ENCODE results near the gene PLPP3. TPM values are rescaled to one million over a fixed set of nuclear protein-coding genes. Genes with fewer than 3 reads are reported as not detected.

Gene PLPP3
- total RNA-seq, 1 experiment from 2014 or later, result 26.7 TPM

DNA sequence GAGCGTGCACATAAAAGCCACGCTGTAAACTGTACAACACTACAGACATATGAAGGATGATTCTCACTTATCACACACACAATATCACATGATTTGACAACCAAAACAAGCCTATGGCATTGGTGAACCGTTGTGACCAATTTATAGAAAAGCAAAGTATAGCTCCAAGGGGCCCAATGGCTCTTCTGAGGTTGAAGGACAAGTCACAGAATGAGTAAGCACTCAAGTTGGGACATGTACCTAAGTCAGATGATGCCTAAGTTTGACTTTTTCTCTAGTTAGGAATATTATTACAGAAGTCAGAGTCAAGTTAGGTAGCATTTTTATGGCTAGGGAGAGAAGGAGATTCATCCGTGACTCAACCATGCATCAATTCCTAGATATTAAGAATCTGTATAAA lies 45.7 kb downstream of the PLPP3 start:
- no peaks in the 10 kb centered on the region for H3K27me3 Mint-ChIP-seq (ENCODE audit: low read depth)
- Histone ChIP-seq H3K79me1 (ENCODE audit: insufficient read depth, low read depth, low read length, poor library complexity, severe bottlenecking) (peaks cover 3% of the 10 kb centered on the region), H3T11ph (ENCODE audit: low read length) (no peak overlapping the region), H4K91ac (ENCODE audit: insufficient read length, low read depth, low read length) (no peak overlapping the region), H2AFZ (ENCODE audit: low read length) (no peak overlapping the region), H3K4me2 (ENCODE audit: insufficient read depth, insufficient read length, low read length) (no peak overlapping the region), H3K23ac (ENCODE audit: insufficient read length, low read depth, low read length) (no peak overlapping the region), H2BK120ac (ENCODE audit: low read depth, low read length, poor library complexity, severe bottlenecking) (no peak overlapping the region), H3K9me3 (ENCODE audit: control insufficient read depth, low read depth, low read length) (no peaks in the 10 kb centered on the region), H3K4me1 (ENCODE audit: insufficient read depth, low read length) (peaks cover 52% of the 10 kb centered on the region), H4K8ac (replicated peaks; ENCODE audit: insufficient read length, low read depth, low read length) (no peak overlapping the region), H3K27ac (ENCODE audit: insufficient read length, low read depth, low read length) (no peak overlapping the region), H3K56ac (ENCODE audit: insufficient read length, low read depth, low read length) (no peak overlapping the region), H4K5ac (ENCODE audit: insufficient read length, low read depth, low read length) (no peak overlapping the region), H2AK5ac (ENCODE audit: insufficient read length, low read length) (no peak overlapping the region), H3K14ac (ENCODE audit: insufficient read depth, low read length) (no peak overlapping the region), H3K79me2 (ENCODE audit: insufficient read depth, low read length) (peaks cover 18% of the 10 kb centered on the region; the same call in 1 of the 2 replicates), H3K4ac (ENCODE audit: low read depth, low read length) (no peak overlapping the region), H2BK12ac (ENCODE audit: insufficient read length, low read depth, low read length) (no peak overlapping the region), H3K18ac (ENCODE audit: insufficient read length, low read depth, low read length) (no peak overlapping the region), H3K9ac (ENCODE audit: extremely low read depth, insufficient read length, low read length) (no peak overlapping the region), H4K20me1 (ENCODE audit: control insufficient read depth, insufficient read depth, insufficient read length) (no peaks in the 10 kb centered on the region), H3K23me2 (ENCODE audit: insufficient read length, low read depth, low read length, poor library complexity, severe bottlenecking) (no peaks in the 10 kb centered on the region), H2BK15ac (ENCODE audit: low read depth, low read length) (no peak overlapping the region), H2BK20ac (ENCODE audit: low read depth, low read length, poor library complexity, severe bottlenecking) (no peak overlapping the region), H3K27me3 (ENCODE audit: insufficient read depth, low read length) (no peaks in the 10 kb centered on the region), H2BK5ac (ENCODE audit: insufficient read length, low read length) (no peak overlapping the region)
- no peak overlapping the region for H3K4me3 Mint-ChIP-seq
- H3K36me3 Mint-ChIP-seq (ENCODE audit: insufficient read depth in 1 of 3, low read depth in 3 of 3), result peaks cover 17 to 38% (median 29%) of the 10 kb centered on the region in 3 experiments; a peak in 6 of 7 replicates
- no peak for DNase-seq
- TF ChIP-seq, protein P1, sequence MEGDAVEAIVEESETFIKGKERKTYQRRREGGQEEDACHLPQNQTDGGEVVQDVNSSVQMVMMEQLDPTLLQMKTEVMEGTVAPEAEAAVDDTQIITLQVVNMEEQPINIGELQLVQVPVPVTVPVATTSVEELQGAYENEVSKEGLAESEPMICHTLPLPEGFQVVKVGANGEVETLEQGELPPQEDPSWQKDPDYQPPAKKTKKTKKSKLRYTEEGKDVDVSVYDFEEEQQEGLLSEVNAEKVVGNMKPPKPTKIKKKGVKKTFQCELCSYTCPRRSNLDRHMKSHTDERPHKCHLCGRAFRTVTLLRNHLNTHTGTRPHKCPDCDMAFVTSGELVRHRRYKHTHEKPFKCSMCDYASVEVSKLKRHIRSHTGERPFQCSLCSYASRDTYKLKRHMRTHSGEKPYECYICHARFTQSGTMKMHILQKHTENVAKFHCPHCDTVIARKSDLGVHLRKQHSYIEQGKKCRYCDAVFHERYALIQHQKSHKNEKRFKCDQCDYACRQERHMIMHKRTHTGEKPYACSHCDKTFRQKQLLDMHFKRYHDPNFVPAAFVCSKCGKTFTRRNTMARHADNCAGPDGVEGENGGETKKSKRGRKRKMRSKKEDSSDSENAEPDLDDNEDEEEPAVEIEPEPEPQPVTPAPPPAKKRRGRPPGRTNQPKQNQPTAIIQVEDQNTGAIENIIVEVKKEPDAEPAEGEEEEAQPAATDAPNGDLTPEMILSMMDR (conservative IDR thresholded peaks at IDR 0.05), result no peak
- peaks cover 18 to 64% of the 10 kb centered on the region in 2 experiments for H3K4me1 Mint-ChIP-seq
- H3K9me3 Mint-ChIP-seq, result no peaks in the 10 kb centered on the region
- WGBS (ENCODE audit: extremely low coverage, insufficient read length, low lambda C conversion rate), result no CpG with 5 or more reads among the region's 4 CpGs
- H3K27ac Mint-ChIP-seq, result peak overlapping the region in 1 of 3 experiments; percentile 81; a peak in 1 of 7 replicates

Data from H9 (cell line).